Fibroblast of skin of back (primary cell): ENCODE data around the gene COL4A2.
A peak's percentile ranks its signal among the peaks of the same experiment; 100 is the strongest.
"Not testable (repeated sequence)": the region's sequence is repeated elsewhere in the genome, so short reads cannot be mapped to it uniquely, and the experiment has no call there.

Experiments used
- DNase-seq: peaks from one replicate; pipeline ENCODE4 v3.0.0-alpha.2; 2013

COL4A2 gene

DNA sequence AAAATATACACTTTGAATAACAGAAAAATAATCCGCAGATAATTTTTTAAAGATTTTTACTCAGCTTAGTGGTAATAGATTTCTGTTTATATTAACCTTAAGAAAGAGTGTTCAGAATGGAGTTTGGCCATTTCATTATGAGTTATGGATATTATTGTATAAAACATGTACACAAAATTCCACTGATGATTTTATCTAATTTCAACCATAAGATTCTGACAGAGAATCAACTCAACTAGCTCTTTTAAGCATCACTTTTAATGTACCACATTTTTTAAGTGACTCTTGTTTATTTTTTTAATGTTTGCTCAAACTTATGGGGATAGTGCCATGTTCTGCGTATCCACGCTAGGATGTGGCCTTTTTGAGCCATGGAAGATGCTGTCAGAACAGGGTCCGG, 75.7 kb downstream of the COL4A2 start:
- DNase-seq, result no peak

DNA sequence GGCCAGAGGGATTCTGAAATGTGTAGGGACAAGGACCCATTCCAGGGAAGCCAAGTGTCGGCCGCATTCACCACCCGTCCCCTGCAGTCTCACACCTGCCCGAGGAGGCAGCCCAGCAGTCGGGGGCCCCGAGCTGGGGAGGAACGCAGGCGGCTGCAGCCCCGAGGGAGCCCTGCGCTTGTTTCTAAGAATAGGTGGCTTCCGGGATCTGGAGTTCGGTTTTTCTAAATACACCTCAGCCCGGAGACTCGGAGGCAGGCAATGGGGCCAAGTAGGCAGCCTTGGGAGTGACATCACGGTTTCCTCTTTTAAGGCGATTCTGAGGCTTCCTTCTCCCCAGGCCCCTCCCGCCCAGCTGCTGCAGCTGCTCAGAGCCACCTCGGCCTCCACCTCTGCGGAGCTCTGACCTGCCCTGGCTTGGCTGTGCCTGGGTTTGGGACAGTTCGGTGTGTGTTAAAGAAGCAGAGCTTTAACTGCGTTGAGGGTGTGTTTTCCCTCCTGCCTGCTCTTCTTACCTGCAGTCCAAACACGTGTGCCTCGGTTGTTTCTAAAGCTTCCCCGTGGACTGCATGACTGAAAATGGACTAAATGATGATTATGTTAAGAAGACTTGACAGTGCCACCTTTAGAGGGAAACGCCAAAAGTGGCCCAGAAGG, 80.5 kb downstream of the COL4A2 start:
- peak; percentile 69 for DNase-seq

DNA sequence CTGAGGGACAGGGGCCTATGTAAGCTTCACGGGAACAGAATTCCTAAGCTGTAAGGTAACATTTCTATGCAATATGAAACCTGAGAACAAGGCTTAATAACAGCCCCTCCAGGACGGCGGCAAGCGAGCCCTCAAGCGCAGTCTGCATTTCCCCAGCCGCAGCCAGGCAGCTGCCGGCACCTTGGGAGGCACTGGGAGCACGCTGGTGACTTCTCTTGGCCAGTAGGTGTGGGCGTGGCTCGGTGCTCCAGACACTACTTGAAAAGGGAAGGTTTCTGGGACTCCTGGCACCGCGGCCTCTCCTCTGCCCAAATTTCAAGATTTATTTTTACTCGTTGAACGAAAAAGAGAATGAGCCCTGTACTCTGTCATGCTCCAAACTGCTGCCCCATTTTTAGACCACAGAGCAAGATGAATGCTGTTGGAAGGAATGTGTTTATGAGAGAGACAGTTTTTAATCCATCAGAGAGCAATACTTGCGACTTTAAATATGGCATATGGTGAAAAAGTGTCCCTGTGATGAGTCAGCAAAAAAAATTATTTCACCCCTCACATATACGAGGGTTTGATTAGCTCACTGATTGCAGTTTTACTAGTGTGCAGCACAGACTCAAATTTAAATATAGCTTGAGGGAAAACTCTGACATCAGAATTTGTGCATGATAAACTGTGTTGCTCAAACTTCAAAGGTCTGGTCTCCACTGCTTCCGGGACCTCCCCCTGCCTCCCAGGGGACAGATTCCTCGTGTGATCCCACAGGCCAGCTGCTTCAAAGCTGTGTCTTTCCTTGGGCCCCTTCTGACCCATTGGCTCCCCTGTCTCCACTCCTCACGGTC, 81.2 kb downstream of the COL4A2 start:
- DNase-seq, result peak; percentile 95

DNA sequence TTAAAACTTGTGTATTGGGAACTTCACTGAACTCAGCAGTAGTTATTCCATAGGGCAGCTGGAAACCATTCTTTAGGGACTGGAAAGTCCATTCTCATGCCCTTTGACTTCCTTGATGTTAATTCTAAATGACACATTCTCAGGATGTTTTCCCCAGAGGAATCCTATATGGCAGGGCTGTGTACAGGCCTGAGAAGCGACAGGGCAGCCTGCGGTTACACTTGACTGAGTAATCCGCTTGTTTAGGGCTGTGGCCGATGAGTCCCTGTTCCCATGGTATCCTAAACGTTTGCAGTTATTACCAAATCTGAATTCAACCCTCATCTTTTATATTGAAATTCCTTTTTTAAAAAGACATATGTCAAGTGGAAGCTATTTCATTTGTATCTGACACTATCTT, 83.5 kb downstream of the COL4A2 start:
- DNase-seq, result peak; percentile 97

DNA sequence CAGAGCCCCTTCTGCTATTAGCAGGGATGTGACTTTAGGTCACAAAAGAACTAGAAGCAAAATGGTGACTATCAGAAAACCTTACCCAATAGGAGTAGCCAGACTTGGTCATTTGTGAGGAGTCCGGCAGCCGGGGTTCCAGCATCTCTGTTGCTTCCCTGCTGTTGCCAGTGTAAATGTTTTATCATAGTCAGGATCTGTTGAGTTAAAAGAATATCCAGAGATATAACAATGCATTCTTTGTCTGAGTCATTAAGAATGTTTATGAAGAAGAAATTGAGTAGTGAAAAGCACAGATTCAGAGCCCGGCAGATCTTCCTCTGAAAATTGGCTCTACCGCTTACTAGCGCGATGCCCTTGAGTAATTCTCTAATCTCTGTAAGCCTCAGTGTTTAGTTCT, 84.2 kb downstream of the COL4A2 start:
- DNase-seq, result peak; percentile 82

DNA sequence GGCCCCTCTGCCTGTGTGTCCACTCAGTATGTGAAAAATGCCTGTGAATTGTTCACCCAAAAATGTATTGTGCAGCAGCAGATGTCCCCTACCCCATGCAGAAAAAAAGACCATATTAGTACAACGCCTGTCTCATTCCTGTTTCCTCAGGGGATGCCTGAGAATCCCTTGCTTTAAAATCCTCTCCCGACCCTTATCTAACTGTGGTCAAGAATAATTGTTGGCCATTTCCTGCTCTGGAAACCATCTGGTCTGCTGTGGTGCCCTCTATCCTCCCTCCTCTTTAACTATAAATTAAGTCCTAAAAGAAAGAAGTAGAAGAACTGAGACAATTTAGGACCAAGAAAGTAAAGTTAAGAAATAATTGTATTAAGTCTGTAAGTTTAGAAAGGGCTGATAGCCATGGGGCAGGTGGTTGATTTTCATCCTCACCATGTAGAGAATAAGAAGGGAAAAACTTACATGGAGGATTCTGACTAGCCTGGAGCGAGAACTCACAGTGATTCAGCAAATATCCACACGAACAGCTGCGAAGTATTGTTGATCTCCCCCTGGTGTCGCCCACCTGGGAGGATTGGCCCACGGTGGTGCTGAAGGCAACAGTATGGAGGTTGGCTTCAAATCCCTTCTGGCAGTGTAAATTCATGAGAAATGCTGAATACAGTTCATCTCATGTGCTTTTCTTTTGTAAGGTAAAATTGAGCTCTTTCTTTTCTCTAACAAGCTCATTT, 85.6 kb downstream of the COL4A2 start:
- peak; percentile 98 for DNase-seq

DNA sequence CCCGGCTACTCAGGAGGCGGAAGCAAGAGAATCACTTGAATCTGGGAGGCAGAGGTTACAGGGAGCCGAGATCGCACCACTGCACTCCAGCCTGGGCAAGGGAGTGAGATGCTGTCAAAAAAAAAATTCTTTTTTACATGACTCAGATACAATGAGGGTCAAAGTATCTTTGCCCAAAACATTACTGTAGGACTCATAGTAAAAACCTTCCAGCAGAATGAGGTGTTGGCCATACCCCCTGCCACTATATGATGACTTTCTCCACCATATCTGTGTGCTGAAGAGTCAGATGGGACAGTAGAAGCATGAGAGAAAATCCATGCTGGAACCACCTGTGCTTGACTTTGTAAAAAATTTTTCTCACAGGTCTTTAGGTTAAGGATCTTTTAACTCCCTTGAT, 86.7 kb downstream of the COL4A2 start:
- DNase-seq, result peak; percentile 72

DNA sequence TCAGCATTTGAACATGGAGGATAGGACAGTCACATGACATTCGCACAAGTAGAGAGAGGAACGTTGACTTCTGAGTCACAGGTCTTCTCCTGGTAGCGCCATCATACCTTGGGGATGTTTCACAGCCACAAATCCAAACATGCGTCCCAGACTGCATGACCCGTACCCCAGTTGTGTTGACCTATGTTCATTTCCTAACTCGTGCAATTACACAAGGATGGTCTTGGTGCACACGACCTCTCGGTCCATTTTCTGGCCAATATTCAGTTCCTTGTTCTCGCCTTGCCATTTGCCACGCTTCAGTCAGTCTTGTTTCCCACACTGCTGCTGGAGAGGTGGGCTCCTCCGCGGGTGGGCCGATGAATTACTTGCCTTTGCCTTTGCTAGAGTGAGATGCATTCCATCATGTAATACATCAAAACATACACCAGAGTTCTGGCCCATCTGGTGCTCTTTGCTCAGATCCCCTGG, 87.3 kb downstream of the COL4A2 start:
- DNase-seq, result peak; percentile 70

DNA sequence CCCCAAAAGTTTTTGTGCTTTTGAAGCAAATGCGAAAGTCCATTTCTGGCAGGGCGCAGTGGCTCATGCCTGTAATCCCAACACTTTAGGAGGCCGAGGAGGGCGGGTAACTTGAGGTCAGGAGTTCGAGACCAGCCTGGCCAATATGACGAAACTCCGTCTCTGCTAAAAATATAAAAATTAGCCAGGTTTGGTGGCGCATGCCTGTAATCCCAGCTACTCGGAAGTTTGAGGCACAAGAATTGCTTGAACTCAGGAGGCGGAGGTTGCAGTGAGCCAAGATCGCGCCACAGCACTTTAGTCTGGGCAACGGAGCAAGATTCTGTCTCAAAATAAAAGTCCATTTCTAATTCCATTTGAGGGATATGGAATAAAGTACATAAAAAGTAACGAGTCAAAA, 88.5 kb downstream of the COL4A2 start:
- not testable (repeated sequence) for DNase-seq

DNA sequence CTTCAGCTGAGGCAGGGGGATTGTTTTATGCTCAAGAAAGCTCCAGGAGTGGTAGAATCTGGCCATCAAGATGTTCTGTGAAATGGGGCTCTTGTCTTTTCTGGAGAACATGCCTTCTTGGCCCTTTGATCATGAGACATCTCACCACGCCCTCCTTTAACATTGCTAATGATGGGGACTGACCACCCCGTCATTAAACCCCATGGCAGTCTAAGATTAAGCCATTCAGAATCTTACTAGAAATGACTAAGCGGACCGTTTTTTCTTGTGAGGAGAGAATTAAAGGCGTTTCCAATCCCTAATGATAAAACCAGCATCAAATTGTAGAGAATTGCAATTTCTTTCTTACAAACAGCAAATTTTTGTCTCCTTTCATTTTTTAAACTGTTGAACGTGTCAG, 89.4 kb downstream of the COL4A2 start:
- DNase-seq, result no peak

DNA sequence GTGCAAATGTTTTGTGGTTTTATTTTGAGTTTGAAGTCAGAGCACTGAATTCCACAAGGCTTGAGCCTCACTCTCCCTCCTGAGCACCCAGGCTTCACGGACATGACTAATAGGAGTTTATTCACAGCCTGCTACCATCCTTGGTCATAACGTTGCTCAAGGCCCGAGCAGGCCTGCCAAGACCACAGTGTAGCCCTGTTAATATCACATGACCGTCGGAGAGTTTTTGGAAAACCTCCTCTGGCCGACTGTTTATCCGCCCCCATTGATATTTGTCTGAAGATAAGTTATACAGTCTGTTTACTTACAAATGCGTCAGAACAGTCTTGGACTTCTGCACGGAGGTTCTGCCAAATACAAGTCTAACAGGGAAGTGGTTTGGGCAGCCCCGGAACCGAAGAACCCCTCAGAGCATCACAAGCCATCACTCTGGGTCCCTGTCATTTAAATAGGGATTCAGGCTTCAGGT, 89.9 kb downstream of the COL4A2 start:
- peak; percentile 100 for DNase-seq

DNA sequence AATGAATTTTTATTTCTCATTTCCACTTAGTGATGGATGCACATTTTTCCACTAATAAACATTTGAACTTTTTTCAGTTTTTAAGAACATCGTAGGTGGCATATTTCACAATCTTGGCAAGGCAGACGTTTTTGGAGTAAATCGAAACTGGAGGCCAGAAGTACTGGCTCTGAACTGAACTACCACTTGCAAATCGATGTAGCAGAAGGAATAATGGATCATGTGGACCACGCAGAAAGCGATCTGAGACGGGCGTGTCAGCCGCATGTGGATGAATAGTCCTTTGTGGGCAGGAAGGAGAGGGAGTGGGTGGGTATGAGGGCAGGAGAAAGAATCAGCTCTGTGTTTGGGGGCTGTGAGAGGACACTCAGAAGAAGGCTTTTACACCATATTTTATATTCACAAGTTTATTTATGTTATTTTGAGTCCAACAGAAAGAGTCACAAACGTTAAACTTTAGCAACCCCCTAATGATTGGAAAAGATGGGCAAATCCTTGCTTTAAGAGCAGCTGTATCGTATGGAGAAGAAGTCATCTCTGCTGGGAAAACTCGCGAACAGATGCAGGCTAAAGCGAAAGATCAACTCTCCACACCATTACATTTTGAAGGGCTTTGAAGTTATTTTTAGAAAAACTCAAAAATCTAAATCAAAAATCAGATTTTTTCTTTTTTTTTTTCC, 90.5 kb downstream of the COL4A2 start:
- DNase-seq, result no peak

DNA sequence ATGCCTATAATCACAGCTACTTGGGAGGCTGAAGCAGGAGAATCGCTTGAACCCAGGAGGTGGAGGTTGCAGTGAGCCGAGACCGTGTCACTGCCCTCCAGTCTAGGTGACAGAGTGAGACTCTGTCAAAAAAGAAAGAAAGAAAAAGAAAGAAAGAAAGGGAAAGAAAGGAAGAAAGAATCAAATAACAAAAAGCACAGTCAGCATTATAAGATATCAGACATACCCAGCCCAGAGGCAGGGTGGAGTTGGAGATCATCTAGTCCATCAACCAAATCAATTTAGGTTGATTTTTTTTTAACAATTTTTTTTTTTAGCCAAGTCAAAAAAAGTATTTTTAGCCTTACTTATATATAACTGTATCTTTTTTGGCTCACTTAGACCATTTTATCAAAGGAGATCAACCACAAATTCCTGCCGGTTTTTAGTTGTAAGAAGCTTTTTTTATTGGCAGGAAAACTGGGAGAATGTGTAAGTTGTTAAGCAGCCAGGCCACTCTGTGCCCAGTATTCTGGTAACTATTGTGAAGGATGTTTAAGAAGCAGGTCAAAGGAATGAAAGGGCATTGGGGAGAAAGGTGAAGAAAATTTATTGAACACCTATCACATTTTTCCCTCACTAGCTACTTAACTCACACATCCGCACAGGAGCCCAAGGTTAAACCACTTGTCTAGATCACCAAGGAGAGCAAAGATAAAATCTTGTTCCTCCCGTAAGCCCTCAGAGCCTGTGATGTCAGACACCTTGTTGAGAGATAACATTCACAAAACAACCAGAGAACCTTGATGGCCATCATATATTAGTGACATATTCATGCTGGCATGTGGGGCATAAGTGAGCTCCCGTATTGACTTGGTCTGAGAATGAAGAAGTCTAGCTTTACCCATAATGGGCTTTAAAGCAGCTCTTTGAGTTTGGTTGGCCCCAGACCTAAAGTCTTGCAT, 91.8 kb downstream of the COL4A2 start:
- peak; percentile 75 for DNase-seq

DNA sequence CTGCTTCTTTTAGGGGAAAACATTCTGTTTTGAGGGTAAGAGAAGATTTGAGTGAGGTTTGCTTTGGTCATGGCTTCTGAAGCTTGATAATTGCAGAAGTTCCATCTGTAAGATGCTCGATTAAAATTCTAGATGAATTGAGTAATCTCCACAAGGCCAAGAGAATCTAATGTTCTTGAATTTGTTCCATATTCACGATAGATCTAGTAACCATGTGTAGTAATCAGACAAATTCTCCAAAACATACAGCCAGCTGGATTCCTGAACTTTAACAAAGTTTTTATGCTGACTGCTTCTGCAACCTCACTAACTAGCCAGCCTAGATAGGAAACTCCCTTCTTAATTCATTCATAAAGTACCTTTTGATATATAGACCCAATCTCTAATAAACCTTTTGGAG, 92.7 kb downstream of the COL4A2 start:
- no peak for DNase-seq

DNA sequence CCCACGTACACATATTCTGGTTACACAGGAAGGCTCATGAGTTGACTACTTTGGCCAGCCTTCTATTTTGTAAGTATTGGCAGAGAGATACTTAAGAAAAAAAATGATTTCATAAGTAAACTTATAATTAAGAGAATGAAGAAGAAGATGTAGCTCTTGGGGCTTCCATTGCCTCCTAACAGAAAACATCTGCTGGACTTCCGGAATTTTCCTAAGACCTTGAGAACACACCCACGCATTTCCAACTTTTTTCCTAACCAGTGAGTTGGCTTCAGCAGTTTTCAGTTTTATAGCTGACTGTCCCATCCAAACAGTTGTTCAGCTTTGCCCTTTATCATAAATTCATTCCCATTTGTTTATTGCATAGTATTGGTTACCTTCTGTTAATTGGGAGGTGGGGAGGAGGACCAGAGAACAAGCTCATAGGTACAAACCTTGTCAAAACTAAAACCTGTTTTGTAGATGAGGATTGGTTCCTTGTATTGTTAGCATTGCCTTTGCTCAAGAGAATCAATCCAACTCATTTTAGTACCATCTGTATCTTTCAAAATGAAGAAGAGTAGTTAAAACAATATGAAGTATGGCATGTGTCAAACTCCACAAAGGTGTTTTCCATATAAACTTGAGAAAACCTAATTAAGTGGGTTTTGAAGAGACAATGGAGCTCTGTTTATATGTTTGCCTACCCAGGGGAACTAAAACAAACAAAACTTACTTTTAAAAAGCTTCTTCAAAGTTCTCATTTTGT, 93.9 kb downstream of the COL4A2 start:
- peak; percentile 81 for DNase-seq

DNA sequence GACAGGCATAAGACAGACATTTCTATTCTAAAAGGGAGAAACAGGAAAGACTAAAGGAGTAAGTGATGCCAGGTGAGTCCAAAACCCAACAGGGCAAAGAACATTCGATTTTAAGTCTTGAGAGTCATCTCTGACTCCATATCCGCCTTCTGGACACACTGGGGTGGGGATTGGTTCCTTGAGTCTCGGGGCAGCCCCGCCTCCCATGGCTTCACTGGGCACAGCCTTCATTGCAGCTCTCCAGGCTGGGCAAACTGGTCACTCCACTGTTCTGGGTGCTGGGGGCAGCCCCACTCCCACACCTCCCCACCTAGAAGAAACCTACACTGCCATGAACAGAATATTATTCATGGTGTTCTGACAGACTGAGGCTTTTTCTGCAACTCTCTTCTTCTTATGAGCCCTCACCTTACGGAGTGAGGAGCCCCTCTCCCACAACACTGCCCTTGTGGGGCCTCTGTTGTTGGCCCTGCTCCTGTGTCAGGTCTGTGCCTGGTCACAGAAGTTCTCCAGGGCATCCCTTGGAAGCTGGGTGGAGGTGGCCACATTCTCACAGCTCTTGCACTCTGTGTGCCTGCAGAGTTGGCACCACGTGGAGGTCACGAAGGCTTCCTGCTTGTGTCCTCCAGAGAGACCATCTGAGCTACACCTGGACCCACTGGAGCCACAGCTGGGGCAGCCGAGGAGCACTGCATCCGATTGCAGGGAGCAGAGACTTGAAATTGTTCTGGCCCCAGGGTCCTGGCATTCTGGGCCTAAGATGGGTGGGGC, 95.4 kb downstream of the COL4A2 start:
- no peak for DNase-seq

DNA sequence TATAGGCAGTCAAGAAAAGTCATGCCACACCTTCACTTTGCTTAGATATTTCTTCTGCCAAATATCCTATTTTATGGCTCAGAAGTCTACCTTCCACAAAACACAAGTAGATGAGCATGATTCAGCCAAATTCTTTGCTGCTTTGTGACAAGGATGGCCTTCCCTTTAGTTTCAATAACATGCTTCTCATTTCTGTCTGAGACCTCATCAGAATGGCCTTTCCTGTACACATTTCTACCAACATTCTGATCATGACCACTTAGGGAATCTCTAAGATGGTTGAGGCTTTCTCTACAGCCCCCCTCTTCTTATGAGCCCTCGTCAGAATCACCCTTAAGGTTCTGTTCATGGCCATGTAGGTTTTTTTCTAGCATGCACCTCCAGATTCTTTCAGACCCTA, 96.2 kb downstream of the COL4A2 start:
- DNase-seq, result peak; percentile 98

DNA sequence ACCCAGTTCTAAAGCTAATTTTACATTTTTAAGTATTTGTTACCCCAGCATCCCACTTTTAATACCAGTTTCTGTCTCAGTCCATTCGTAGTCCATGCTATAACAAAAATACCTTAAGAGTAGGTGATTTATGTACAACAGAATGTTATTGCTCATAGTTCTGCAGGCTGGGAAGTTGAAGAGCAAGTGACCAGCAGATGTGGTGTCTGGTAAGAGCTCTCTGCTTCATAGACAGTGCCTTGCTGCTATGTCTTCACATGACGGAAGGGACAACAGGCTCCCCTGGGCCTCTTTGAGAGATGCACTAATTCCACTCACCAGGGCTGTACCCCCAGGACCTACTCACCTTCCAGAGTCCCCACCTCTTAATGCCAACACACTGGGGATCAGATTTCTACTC, 96.6 kb downstream of the COL4A2 start:
- peak; percentile 74 for DNase-seq

DNA sequence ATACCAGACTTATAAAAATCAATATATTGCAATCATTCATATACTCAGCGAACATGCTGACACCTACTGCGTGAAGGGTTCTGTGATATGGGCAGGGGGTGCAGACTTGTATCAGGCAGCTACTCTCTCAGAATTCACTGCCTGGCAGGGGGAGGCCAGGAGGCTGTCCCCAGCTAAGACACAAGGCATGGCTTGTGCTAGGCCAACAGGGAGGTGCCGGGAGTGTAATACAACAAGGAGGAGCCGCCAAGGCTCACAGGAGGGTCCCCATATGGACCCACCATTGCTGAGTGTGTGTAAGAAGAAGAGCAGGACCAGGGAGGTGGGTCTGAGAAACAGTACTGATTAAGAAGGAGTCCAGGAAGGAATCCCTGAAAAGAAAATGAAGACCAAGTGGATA, 97.2 kb downstream of the COL4A2 start:
- DNase-seq, result no peak
